Measurements from ENCODE around the gene NEDD4. TPM values are rescaled to one million over a fixed set of nuclear protein-coding genes. Genes with fewer than 3 reads are reported as not detected.
"Not testable (repeated sequence)": the region's sequence is repeated elsewhere in the genome, so short reads cannot be mapped to it uniquely, and the experiment has no call there.

NEDD4 gene
- total RNA-seq, 2 donors from 2014 or later, result 14.5 to 15.3 TPM

GRCh38 chr15:55879181-55879580, 114.2 kb downstream of the NEDD4 start:
- TF ChIP-seq CTCF (IDR thresholded peaks at IDR 0.05), result no peak
- no peak for DNase-seq
- Histone ChIP-seq H3K9me3 (no peaks in the 10 kb centered on the region), H3K36me3 (no peaks in the 10 kb centered on the region), H3K27me3 (no peaks in the 10 kb centered on the region), H3K27ac (no peak overlapping the region), H3K4me3 (no peak overlapping the region), H3K9ac (ENCODE audit: low read depth in 2 of 2, low read length in 2 of 2) (no peak overlapping the region), H3K4me1 (peaks cover 4% of the 10 kb centered on the region)
- intact Hi-C loops (cut with DNase I), result no loop called here

GRCh38 chr15:55873024-55873720, 120.2 kb downstream of the NEDD4 start:
- H3K4me1 ChIP-seq, result peaks cover 4% of the 10 kb centered on the region
- no peak overlapping the region for H3K9ac ChIP-seq (ENCODE audit: low read depth in 2 of 2, low read length in 2 of 2)
- H3K4me3 ChIP-seq, result no peak overlapping the region
- H3K27me3 ChIP-seq, result no peaks in the 10 kb centered on the region
- no peak overlapping the region for H3K27ac ChIP-seq
- H3K9me3 ChIP-seq, result no peaks in the 10 kb centered on the region
- DNase-seq, result no peak
- TF ChIP-seq CTCF (IDR thresholded peaks at IDR 0.05), result no peak
- no peaks in the 10 kb centered on the region for H3K36me3 ChIP-seq
- intact Hi-C loops (cut with DNase I), result no loop called here

- intact Hi-C loops (cut with DNase I), result no loop called here
- Histone ChIP-seq H3K36me3 (no peaks in the 10 kb centered on the region), H3K27ac (no peak overlapping the region), H3K4me3 (no peak overlapping the region), H3K27me3 (no peaks in the 10 kb centered on the region), H3K9ac (ENCODE audit: low read depth in 2 of 2, low read length in 2 of 2) (no peak overlapping the region), H3K9me3 (no peaks in the 10 kb centered on the region), H3K4me1 (no peaks in the 10 kb centered on the region)
- no peak for TF ChIP-seq CTCF (IDR thresholded peaks at IDR 0.05)
- DNase-seq, result no peak
These were observed 120.9 kb downstream of the NEDD4 start for GRCh38 chr15:55872471-55872870.

GRCh38 chr15:55869660-55870059, 123.8 kb downstream of the NEDD4 start:
- intact Hi-C loops (cut with DNase I), result no loop called here
- Histone ChIP-seq H3K4me3 (no peak overlapping the region), H3K9ac (ENCODE audit: low read depth in 2 of 2, low read length in 2 of 2) (no peak overlapping the region), H3K27ac (no peak overlapping the region), H3K27me3 (no peaks in the 10 kb centered on the region), H3K4me1 (no peaks in the 10 kb centered on the region), H3K36me3 (no peaks in the 10 kb centered on the region), H3K9me3 (no peaks in the 10 kb centered on the region)
- no peak for TF ChIP-seq CTCF (IDR thresholded peaks at IDR 0.05)
- no peak for DNase-seq

- DNase-seq, result no peak
- TF ChIP-seq CTCF (IDR thresholded peaks at IDR 0.05), result no peak
- intact Hi-C loops (cut with DNase I), result no loop called here
These were observed 124.7 kb downstream of the NEDD4 start for GRCh38 chr15:55868707-55869106.

GRCh38 chr15:55868291-55868690, 125.1 kb downstream of the NEDD4 start:
- H3K36me3 ChIP-seq; DNase-seq; H3K9me3 ChIP-seq; H3K27me3 ChIP-seq; H3K4me3 ChIP-seq; H3K4me1 ChIP-seq; H3K9ac ChIP-seq (ENCODE audit: low read depth in 2 of 2, low read length in 2 of 2); H3K27ac ChIP-seq; intact Hi-C loops (cut with DNase I): not testable (repeated sequence)

More at GRCh38 chr15:55868707-55869106, 124.7 kb downstream of the NEDD4 start:
- H3K36me3 ChIP-seq, result no peaks in the 10 kb centered on the region
- no peak overlapping the region for H3K9ac ChIP-seq (ENCODE audit: low read depth in 2 of 2, low read length in 2 of 2)
- no peaks in the 10 kb centered on the region for H3K9me3 ChIP-seq
- no peaks in the 10 kb centered on the region for H3K4me1 ChIP-seq
- no peaks in the 10 kb centered on the region for H3K27me3 ChIP-seq
- H3K4me3 ChIP-seq, result no peak overlapping the region
- no peak overlapping the region for H3K27ac ChIP-seq
